Measurements from ENCODE around the gene C2CD2.
"Not testable (repeated sequence)": the region's sequence is repeated elsewhere in the genome, so short reads cannot be mapped to it uniquely, and the experiment has no call there.

Gene C2CD2

DNA sequence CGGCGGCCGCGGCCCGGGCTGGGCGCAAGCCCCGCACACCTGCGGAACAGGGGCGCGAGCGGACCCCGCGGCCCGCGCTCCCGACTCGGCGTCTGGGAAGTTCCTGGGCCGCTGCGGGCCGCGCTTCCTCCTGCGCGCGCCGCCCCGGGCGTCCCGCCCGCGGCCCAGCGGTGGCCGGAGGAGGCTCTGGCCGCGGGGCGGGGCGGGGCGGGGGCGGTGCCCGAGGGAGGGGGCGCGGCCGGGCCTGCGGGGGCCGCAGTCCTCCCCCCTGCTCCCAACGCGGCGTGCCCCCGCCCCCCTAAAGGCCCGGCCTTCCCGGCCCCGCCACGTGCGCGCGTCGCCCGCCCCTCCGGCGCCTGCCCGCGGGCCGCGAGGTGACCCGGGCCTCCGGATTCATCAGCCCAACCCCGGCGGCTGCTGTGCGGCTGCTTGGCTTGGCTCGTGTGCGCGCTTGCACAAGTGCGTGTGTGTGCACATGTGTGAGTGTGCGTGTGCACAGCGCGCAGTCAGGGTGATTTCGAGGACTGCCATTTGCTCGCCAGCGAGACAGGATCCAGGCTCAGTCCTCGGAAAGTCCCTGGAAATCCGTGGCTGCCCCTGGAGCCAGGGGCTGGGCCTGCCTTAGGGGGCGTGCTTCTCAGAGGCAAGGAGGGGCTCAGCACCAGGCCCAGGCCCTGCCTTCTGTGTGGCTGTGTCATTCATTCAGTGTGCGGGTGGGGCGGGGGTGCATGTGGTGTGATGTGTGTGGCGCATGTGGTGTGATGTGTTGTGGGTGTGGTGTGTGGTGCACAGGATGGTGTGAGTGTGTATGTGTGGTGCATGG is at the start of gene C2CD2:
C2CD2 (minus strand) TSS at position 188 of the 823 bp plus-strand sequence. CDS start 370 bp downstream, outside the sequence.
- peak; percentile 80 for DNase-seq (ENCODE audit: low read depth)

DNA sequence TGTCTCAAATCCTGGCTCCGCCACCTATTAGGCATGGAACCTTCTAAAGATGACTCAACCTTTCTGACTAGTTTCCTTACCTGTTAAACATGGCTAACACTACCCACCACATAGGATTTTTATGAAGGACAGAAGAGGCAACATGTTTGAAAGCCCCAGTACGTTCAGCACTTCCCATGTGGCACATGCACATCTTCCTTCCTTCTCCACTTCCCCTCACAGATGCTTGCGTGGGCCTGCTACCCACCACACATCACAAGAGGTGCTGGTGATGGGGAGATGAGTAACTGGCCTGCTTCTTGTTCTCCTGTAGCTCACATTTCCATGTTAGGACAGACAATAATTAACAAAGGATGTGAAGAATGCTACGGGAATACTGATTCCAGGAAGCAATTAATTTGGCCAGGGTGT is 49.2 kb upstream of the C2CD2 start:
- DNase-seq (ENCODE audit: low read depth): peak; percentile 84

DNA sequence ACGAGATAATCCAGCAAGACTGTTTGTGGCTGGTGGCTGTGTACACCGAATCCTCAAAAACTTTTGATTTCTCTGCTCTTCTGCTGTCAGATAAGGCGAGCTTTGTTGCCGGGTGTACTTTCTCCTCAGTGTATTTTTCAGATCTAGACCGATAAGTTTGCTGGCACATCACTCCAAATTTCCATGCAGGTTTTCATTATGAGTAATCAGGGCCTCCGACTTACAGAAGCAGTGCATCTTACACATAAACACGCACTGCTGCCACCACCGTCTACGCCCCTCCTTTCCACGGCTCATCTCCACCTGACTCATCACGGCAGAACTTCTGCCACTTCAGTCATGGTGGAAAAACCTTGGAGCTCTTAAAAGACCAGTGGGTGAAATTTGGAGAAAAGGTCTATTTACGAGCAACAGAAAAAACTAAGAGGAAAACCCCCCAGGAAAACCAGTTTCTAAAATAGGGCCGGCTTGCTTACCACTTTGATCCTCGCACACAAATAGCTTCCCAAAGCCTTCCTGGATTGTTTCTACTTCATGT is 48.7 kb upstream of the C2CD2 start:
- peak; percentile 97 for DNase-seq (ENCODE audit: low read depth)

DNA sequence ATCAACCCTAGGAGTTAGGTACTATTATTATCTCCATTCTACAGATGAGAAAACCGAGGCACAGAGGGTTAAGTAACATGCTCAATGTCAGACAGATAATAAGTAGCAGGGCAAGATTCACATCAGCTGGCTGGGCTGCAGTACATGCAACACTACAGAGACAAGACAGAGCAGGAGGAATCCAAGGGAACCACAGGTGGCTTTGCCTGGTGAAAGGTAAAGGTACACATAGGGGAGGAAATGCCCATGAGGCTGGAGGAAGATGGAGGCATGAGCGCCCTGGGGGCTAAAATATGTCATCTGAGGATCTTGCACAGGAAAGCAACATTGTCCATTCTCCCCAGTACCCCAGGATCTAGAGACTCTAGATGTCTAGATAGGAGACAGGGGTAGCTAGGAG is 48.0 kb upstream of the C2CD2 start:
- no peak for DNase-seq (ENCODE audit: low read depth)

DNA sequence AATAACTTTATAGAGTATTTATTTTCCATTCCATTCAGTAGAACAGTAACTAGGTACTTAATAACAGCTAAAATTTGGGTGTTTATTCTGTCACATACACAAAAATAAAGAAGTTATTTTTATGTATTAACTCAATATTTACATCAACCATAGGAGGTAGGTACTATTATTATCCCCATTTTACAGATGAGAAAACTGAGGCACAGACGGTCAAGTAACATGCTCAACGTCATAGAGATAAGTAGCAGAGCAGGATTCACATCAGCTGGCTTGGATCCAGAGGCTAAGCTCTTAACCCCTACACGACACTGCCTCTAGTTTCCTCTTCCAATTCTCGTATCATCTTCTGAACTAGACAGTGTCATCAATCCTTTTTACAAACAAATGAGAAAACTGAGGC is 47.1 kb upstream of the C2CD2 start:
- DNase-seq (ENCODE audit: low read depth): no peak

DNA sequence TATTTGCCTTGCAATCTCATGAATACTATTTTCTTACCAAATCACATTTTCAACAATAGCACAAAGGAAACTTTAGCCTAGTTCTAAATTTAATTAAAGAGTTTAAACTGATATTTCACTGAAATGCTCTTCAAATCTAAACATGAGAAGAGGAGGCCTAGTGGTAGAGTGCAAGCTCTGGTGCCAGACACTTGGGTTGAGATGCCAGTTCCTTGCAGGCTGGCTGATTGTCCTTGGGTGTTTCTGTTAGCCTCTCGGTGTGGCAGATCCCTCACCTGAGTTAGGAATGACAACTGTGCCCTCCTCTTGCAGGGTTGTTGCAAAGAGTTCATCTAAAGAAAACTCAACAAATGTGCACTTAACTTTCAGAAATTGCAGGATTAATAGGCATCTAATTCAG is 43.8 kb upstream of the C2CD2 start:
- DNase-seq (ENCODE audit: low read depth): no peak

DNA sequence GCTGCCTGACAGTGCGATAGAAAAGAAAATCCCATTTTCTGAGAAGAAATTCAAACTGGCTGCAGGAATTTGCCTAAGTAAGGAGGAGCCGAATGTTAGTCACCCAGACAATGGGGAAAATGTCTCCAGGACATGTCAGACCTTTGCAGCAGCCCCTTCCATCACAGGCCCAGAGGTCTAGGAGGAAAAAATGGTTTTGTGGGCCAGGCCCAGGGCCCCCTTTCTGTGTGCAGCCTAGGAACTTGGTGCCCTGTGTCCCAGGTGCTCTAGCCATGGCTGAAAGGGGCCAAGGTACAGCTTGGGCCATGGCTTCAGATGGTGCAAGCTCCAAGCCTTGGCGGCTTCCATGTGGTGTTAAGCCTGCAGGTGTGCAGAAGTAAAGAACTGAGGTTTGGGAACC is 41.8 kb upstream of the C2CD2 start:
- DNase-seq (ENCODE audit: low read depth): no peak

DNA sequence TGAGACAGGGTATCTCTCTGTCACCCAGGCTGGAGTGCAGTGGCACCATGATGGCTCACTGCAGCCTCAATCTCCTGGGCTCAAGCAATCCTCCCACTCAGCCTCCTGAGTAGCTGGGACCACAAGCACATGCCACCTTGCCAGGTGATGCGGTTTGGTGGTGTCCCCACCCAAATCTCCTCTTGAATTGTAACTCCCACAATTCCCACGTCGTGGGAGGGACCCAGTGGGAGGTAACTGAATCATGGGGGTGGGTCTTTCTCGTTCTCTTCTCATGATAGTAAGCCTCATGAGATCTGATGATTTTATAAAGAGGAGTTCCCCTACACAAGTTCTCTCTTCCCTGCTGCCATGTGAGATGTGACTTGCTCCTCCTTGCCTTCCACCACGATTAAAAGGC is 40.8 kb upstream of the C2CD2 start:
- not testable (repeated sequence) for DNase-seq (ENCODE audit: low read depth)

DNA sequence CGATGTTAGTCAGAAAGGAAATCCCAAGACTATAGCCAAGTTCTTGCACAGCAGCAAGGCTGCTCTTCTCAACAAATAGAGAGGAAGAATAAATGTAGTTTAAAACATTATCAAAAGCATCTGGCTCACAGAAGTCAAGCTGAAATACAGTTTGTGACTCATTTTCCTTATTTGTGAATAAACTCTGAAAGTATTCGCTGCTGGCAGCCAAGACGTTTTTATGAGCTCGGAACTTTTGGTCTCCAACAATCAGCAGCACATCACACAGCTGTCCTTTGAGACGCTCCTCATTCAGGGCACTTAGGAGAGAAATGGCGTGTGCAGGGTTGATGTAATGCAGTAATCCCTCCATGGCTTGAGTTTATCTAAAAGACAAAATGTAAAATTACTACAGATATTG is 39.9 kb upstream of the C2CD2 start:
- peak; percentile 94 for DNase-seq (ENCODE audit: low read depth)

DNA sequence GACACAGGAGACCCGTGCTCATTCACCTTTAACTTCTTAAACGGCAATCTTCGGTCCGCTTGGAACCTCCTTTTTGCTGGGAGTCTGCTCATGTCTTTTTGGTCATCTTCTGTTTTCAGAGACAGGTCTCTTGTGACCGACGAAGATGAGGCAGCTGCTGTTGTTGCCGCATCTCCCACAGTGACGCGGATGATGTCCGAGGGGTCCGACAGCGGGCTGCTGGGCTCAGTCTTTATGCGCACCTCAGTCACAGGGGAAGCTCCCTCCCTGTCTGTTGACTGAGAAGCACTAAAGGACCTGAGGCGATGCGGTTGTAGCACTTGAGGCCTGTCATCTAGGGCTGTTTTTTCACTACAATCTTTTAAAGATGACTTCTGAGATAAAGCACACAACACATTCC is 38.8 kb upstream of the C2CD2 start:
- DNase-seq (ENCODE audit: low read depth): peak; percentile 14

DNA sequence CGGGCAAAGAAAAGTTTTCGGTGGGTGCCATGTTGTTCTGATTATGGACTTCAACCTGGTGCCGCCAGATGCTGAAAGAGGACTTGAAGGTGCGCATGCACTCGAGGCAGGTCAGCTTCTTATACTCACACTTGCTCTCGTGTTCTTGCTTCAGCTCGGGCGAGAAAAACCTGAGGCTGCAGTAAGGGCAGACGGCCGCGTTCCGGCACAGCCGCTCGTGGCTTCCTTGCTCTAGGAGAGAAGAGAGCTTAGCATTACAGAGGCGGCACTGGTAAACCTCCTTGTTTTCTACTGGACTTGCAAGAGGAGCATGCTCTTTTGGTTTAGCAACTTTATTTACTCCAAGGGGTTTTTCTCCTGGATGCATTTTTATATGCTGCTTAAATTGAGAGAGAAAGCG is 37.8 kb upstream of the C2CD2 start:
- DNase-seq (ENCODE audit: low read depth): no peak

DNA sequence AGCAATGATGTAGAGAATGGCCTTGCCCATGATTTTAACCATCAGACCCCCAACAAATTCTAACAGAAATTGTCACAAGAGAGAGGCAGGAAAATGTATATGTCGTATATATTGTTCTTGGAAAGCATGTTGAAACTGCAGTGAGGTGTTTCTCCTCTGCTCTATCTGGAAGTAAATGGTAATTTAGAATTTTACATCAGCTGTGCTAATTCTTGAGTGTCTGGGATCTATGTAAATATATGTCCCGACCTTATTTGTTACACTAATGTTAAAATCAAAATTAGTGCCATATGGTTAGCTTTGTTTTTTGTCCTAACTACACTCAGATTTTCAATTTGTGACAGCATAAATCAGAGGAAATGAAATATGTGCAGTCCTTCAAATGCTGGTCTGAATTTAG is 35.9 kb upstream of the C2CD2 start:
- DNase-seq (ENCODE audit: low read depth): no peak

DNA sequence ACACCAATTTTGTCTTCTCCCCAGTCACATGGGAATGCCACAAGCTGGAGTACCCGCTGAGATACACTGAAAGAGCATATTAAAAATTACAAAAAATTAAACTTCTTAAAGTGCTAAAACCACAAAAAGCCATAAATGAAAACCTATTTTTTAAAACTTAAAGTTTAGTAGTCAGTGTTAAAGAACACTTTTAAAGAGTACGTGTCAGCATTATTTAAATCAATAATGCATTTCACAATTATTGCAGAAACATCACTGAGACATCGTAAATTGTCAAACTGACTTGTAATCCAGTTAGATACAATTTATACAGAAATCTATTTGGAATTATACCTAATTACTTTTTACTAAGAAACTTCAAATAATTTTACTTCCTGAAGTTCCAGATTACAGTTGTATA is 33.5 kb upstream of the C2CD2 start:
- DNase-seq (ENCODE audit: low read depth): no peak

DNA sequence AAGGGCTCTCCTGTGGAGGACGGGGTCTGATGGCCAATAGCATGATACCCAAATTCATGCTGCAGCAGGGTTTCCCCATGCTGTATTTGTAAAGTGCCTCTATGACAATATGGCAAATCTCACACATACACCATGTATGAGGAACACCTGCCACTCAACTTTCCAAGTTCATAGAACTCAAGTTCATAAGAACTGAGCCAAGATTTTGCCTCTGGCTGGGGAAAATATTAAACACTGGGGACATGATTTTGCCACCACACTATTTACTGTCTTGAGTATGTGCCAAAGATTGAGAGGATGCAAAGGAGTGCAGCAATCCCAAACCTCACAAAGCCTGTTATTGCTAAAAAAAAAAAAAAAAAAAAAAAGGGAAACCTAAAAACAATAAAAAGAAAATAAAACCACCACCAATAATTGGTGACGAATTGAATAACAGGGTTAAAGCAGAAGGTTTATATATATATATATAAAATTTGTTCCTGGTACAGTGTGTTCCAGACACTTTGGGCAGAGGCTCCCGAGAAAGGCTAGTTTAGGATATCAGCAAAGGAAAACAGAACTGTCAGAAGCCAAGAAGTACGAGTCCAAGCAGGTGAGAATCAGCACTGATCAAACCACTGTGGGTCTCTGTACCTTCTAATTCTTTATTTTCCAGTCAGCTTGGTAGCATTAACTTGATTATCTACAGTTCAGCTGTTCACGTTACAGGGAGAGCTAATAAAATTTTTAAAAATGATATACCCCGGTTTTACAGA is 32.0 kb upstream of the C2CD2 start:
- DNase-seq (ENCODE audit: low read depth): no peak

DNA sequence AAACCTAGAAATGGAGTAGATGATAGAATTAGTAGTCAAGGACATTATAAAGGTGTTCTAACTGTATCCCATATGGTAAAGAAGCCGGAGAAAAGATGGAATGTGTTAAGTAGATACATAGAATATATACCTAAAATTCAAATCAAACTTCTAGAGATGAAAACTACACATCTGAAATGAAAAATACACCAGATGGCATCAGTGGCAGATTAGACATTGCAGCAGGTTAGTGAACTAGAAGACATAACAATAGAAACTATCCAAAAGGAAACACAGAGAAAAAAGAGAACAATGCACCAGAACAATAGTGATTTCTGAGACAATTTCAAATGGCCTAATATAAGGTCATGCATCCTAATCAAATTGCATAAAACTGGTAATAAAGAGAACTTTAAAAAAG is 29.4 kb upstream of the C2CD2 start:
- DNase-seq (ENCODE audit: low read depth): no peak

DNA sequence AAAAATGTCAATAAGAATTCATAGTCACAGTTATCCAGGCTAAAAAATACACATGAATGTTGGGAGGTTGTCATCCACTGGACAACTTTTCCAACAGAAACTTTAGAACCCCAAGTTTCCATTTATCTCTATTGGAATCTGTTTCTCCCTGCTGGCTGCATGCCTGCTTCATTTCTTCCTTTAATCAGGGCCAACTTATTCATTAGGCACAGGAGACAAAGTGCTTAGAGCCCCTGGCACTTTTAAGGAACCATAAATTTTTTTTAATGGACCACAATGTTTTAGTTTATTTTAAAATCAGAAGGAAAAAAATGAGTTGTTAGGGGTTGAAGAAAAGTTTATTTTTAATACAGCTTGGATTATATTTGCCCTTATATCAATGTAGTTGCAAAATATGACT is 26.7 kb upstream of the C2CD2 start:
- peak; percentile 15 for DNase-seq (ENCODE audit: low read depth)

DNA sequence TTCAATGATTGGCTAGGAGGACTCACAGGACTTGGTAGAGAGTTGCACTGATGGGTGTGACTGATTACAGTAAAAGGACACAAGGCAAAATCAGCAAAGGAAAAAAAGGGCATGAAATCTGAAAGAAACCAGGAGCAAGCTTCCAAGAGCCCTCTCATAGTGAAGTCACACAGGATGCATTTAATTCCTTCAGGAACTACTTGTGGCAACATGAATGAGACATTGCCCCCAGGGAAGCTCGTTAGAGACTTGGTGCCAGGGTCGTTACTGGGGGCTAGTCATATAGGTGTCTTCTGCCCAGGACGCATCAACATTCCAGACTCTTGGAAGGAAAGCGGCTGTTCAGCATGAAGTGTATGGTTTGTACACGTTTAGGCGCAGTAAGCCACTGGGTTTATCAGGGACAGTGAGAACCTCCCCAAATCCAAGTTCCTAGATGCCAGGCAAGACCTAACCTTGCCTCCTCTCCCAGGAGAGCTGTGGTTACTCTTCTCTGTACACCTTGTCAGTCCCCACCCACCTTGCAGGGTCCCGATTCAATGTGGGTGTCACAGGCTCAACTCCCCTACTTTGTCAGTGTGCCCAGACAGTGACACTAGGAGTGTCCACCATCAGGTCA is 26.0 kb upstream of the C2CD2 start:
- no peak for DNase-seq (ENCODE audit: low read depth)

DNA sequence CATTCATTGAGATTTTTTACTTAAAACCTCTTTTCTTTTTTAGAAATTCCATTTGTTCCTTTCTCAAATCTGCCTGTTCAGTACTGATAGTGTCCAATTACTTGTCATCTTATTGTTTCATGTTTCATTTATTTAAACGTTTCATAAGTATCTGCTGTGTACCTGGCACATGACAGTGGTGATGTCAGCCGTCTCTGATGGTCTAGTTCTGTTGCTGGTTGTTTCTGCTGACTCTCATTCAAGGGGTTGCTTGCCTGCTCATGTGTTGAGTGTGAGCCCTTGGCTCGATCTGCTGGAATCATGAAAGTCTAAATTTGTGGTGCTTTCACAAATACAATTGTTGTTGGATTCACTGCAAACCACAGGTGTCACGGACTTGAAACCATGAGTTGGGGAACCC is 25.5 kb upstream of the C2CD2 start:
- DNase-seq (ENCODE audit: low read depth): no peak

DNA sequence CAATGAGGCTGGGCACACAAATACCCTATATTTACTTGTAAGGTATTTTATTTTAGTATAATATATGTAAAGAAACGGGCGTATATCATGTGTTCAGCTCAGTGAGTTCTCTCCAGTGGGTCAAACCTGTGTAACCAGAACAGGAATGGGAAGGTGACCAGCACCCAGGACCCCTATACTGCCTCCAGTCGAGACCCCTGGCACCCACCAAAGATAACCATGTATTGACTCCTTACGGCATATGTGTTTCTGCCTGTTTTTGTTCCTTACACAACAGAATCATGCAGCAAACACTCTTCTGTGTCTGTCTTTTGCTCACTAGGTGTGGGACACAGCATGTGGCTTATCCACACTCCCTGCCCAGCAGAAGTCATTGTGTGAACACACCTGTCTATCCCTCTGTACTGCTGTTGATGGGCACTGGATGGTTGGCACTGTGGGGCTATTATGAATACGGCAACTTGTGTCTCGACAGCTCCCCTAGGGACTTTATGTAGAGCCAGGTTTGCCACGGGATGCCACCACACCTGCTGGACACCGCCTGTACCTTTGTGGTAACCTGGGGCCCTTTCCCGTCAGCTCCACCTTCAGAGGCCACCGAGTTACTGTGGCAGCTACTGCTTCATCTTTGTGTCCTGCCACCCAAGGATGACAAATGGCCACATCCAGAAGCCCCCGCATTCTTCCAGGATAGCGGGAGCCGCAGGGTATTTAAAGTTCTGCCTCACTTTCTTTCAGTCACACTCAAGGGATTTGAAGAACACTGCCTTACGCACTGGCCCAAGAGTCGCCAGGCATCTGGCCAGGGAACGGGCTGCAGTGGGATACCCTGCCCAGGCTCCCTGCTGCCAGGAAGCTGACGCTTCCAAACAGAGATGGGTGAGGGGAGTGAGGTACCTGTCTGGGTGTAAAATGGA is 23.5 kb upstream of the C2CD2 start:
- DNase-seq (ENCODE audit: low read depth): no peak

DNA sequence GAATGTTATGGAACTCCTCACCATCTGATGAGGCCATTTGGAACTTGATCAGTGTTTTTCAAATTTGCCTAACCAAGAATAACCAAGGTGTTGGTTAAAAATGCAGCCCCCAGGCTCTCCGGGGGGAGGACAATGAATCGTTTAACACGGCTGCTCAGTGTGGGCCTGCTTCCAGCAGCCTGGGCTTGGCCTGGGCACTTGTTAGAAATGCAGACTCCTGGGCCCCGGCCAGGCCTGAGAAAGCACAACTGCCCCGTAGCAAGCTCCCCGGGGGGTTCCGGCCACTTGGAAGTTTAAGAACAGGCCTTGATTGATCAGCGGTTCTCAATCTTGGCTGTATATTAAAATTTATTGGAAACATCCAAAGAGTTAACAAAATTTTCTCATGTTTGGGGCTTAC is 22.8 kb upstream of the C2CD2 start:
- DNase-seq (ENCODE audit: low read depth): no peak

DNA sequence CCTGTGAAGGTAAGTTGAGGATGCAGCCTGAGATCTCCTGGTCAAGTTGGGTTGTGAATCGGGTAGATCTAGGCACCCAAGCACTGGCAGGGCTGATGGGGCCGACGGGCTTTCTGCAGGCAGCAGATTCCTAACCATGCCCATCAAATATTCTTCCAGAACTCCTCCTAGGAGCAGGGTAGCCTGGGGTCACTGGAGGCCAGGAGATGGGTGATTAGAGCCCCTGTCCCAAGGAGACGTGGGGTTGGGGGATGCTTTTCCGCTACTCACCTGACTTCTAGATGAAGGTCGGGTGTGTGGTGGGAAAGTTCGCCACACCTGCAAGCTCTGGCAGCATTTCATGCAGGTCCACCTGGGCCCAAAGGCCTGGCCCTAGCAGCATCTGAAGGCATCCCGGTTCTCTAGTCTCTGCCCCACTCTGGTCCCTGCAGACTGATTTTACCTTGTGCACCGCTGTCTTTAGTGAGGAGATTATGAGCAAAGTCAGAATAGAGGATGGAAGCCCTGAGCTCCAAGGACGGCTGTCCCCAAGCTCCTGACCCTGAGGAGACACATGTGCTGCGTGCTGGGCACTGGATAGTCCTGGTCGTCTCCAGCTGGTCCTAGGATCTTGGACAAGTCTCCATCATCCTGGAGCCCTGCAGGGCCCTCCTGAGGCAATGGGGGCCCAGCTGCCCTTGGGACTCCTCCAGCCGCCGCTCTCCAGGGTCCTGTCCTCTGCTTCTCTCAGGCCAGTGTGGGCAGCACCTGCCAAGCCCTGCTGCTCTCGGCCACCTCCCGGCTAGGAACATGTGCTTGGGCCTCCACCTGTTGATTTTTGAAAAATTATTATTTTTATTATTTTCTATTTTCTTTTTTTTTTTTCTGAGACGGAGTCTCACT is 21.8 kb upstream of the C2CD2 start:
- peak; percentile 11 for DNase-seq (ENCODE audit: low read depth)
